Neuronal stem cell (in vitro differentiated cells): ENCODE results near the gene SYCE3.
A peak's percentile ranks its signal among the peaks of the same experiment; 100 is the strongest.

Source experiments
- DNase-seq: peaks from one replicate; pipeline ENCODE4 v3.0.0-alpha.2; 2013; ENCODE audit warnings: low spot score
- H2AFZ ChIP-seq: one replicate; pipeline ENCODE4 v1.6.1; 2013; ENCODE audit warnings: mild to moderate bottlenecking, low read length, inconsistent platforms
- H2AK5ac ChIP-seq: 2 replicates; pipeline ENCODE4 v1.6.1; 2013; ENCODE audit warnings: low read depth, mild to moderate bottlenecking, inconsistent platforms, low read length, moderate library complexity, mixed read lengths
- H2BK120ac ChIP-seq: 2 replicates; pipeline ENCODE4 v1.6.1; 2013; ENCODE audit warnings: low read depth, mild to moderate bottlenecking, inconsistent platforms, low read length, moderate library complexity, mixed read lengths
- H2BK12ac ChIP-seq: one replicate; pipeline ENCODE4 v1.6.1; 2013; ENCODE audit warnings: low read length, inconsistent platforms
- H2BK15ac ChIP-seq: 2 replicates; pipeline ENCODE4 v1.6.1; 2013; ENCODE audit warnings: mild to moderate bottlenecking, low read length, inconsistent platforms, mixed read lengths
- H2BK5ac ChIP-seq: one replicate; pipeline ENCODE4 v1.6.1; 2013; ENCODE audit warnings: inconsistent platforms, mild to moderate bottlenecking, low read length, moderate library complexity
- H3K14ac ChIP-seq: one replicate; pipeline ENCODE4 v1.6.1; 2013; ENCODE audit warnings: low read length, inconsistent platforms
- H3K18ac ChIP-seq: 2 replicates; pipeline ENCODE4 v1.6.1; 2013; ENCODE audit warnings: low read length, inconsistent platforms
- H3K23ac ChIP-seq: 2 replicates; pipeline ENCODE4 v1.6.1; 2013; ENCODE audit warnings: low read depth, mild to moderate bottlenecking, mixed read lengths, low read length, inconsistent platforms; ENCODE audit not compliant: poor library complexity
- H3K27ac ChIP-seq: replicated peaks from 3 replicates; pipeline ENCODE4 v1.5.1; 2013; ENCODE audit warnings: low read length, inconsistent platforms
- H3K27me3 ChIP-seq, 3 experiments: 2 replicates each; pipeline ENCODE4 v1.6.1; 2013; ENCODE audit warnings: low read length in 3 of 3, mild to moderate bottlenecking in 2 of 3, inconsistent platforms in 1 of 3, low read depth in 1 of 3, mixed read lengths in 1 of 3, moderate library complexity in 1 of 3; ENCODE audit not compliant: control insufficient read depth in 3 of 3, insufficient read depth in 3 of 3
- H3K36me3 ChIP-seq, 2 donors: replicated peaks in 1 of 2; 2 replicates each; pipeline ENCODE4 v1.6.1; 2013; ENCODE audit warnings: low read length in 2 of 2; ENCODE audit not compliant: control insufficient read depth in 2 of 2, insufficient read depth in 2 of 2
- H3K4ac ChIP-seq: 2 replicates; pipeline ENCODE4 v1.6.1; 2013; ENCODE audit warnings: inconsistent platforms, mild to moderate bottlenecking, low read length, moderate library complexity
- H3K4me1 ChIP-seq, 2 donors: 1 replicate in 1 of 2; 2 replicates in 1 of 2; pipeline ENCODE4 v1.6.1; 2013; ENCODE audit warnings: low read length in 2 of 2, low read depth in 1 of 2; ENCODE audit not compliant: control insufficient read depth in 2 of 2, insufficient read depth in 1 of 2
- H3K4me2 ChIP-seq: one replicate; pipeline ENCODE4 v1.6.1; 2013; ENCODE audit warnings: mild to moderate bottlenecking, low read length, inconsistent platforms; ENCODE audit not compliant: insufficient read depth, poor library complexity, severe bottlenecking
- H3K4me3 ChIP-seq, 2 donors: 2 replicates each; pipeline ENCODE4 v1.5.1; 2013; ENCODE audit warnings: low read length in 2 of 2, mild to moderate bottlenecking in 2 of 2, inconsistent platforms in 1 of 2, moderate library complexity in 1 of 2
- H3K79me1 ChIP-seq: one replicate; pipeline ENCODE4 v1.6.1; 2013; ENCODE audit warnings: low read depth, mild to moderate bottlenecking, inconsistent platforms, low read length, moderate library complexity
- H3K9ac ChIP-seq: one replicate; pipeline ENCODE4 v1.6.1; 2013; ENCODE audit warnings: mild to moderate bottlenecking, low read depth, low read length, inconsistent platforms; ENCODE audit not compliant: poor library complexity
- H3K9me3 ChIP-seq, 2 donors: replicated peaks in 1 of 2; 2 replicates each; pipeline versions ENCODE3 to v1.6.1; 2013; ENCODE audit warnings: low read length in 2 of 2, mild to moderate bottlenecking in 2 of 2, inconsistent platforms in 1 of 2, low read depth in 1 of 2, mixed read lengths in 1 of 2, moderate library complexity in 1 of 2; ENCODE audit not compliant: control insufficient read depth in 2 of 2, insufficient read depth in 1 of 2
- H4K8ac ChIP-seq: one replicate; pipeline ENCODE4 v1.6.1; 2013; ENCODE audit warnings: low read depth, mild to moderate bottlenecking, inconsistent platforms, low read length, moderate library complexity
- H4K91ac ChIP-seq: one replicate; pipeline ENCODE4 v1.6.1; 2013; ENCODE audit warnings: low read length, low read depth, mild to moderate bottlenecking, inconsistent platforms; ENCODE audit not compliant: poor library complexity
- WGBS, 2 donors: extraction: QIAGEN DNeasy Blood & Tissue Kit; methylation state at CpG; one replicate each; pipeline ENCODE4 v1.1.7; 2013; ENCODE audit warnings: missing lambda C conversion rate in 2 of 2, mixed read lengths in 1 of 2; ENCODE audit not compliant: insufficient read length in 2 of 2, insufficient replicate concordance in 1 of 2; ENCODE audit errors: extremely low coverage in 2 of 2; 5-methylcytosine and 5-hydroxymethylcytosine counted together

Gene SYCE3

DNA sequence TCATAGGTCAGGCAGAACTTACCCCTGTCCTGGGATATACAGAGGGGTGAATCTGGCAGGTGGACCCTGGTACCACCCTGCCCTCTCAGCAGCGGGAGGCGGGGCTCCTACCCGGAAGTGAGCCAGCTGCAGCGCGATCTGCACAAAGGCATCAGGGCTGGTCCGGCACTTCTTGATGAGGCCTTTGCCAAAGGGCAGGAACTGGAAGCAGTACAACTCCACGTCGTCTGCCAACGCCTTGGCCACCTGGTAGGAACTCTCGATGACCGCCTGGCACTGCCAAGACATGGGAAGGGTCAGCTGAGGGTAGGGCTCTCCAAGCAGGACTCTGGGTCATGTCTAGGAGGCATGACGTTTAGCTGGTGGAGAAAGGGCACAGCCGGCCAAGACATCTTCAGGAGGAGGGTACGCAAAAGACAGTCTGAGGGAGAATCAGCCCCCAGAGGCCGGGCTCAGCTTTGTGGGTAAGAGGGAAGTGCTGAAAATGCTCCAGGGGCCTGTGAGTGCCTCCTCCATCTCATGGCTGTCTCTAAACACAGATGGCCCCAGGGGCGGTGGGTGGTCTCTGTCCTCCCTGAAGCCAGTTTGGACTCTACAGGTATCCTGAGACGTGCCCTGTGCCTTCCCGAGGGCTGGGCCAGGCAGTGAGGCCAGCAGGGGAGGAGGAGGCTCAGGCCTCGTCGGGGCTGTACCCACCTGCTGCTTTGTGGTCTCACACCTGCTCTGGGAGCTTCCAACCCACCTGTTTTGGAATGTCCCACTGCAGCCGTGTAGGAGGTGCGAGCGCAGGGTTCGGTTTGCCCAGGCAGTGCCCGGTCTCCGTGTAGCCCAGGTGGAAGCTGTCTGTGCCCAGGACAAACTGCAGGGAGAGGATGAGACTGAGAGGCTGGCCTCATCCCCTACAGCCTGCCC lies 8.8 kb upstream of the SYCE3 start:
- Histone ChIP-seq H2AK5ac (no peak overlapping the region), H2BK15ac (no peak overlapping the region), H3K27me3 (no peaks in the 10 kb centered on the region), H3K4me1 (no peaks in the 10 kb centered on the region), H2AFZ (no peak overlapping the region), H3K36me3 (peaks cover 63 to 72% of the 10 kb centered on the region in 2 donors), H3K18ac (no peak overlapping the region), H3K4ac (no peak overlapping the region), H2BK120ac (no peak overlapping the region), H2BK12ac (no peak overlapping the region), H3K9ac (no peak overlapping the region), H3K27ac (no peak overlapping the region), H3K23ac (peak overlapping the region; percentile 40), H3K14ac (no peak overlapping the region), H3K4me2 (no peak overlapping the region), H3K4me3 (no peak overlapping the region), H4K8ac (no peak overlapping the region), H2BK5ac (no peak overlapping the region), H4K91ac (no peak overlapping the region), H3K79me1 (peaks cover 4% of the 10 kb centered on the region), H3K9me3 (no peaks in the 10 kb centered on the region)
- WGBS, 2 donors: no CpG with 5 or more reads among the region's 26 CpGs
- no peak for DNase-seq

DNA sequence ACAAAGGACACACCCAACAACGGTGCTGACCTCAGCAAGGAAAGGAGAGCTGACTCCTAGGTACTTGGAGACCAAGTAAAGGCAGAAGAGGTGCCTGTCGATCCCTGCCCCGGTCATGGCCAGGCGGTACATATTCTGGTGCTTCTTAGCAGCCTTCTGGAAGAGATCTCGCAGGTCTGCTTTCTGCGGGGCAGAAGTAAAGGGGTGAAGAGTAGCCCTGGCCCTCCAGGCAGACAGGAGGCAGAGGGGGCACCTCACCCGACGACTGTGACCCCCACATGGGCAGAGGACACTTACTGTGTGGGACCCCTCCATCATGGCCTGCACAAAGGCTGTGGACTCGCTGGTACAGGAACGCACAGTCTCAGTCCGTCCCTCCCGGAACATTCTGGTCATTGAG lies 8.1 kb upstream of the SYCE3 start:
- Histone ChIP-seq H3K27me3 (no peaks in the 10 kb centered on the region), H2BK5ac (no peak overlapping the region), H3K4ac (no peak overlapping the region), H4K8ac (no peak overlapping the region), H2AK5ac (no peak overlapping the region), H3K9me3 (no peaks in the 10 kb centered on the region), H4K91ac (no peak overlapping the region), H2BK120ac (no peak overlapping the region), H3K9ac (no peak overlapping the region), H3K4me2 (no peak overlapping the region), H3K27ac (no peak overlapping the region), H2AFZ (no peak overlapping the region), H3K4me3 (no peak overlapping the region), H3K23ac (no peak overlapping the region), H3K79me1 (peaks cover 1% of the 10 kb centered on the region), H3K36me3 (peaks cover 56 to 72% of the 10 kb centered on the region in 2 donors), H2BK15ac (no peak overlapping the region), H3K18ac (no peak overlapping the region), H2BK12ac (no peak overlapping the region), H3K14ac (no peak overlapping the region), H3K4me1 (no peaks in the 10 kb centered on the region)
- no peak for DNase-seq
- WGBS, 2 donors: no CpG with 5 or more reads among the region's 12 CpGs

DNA sequence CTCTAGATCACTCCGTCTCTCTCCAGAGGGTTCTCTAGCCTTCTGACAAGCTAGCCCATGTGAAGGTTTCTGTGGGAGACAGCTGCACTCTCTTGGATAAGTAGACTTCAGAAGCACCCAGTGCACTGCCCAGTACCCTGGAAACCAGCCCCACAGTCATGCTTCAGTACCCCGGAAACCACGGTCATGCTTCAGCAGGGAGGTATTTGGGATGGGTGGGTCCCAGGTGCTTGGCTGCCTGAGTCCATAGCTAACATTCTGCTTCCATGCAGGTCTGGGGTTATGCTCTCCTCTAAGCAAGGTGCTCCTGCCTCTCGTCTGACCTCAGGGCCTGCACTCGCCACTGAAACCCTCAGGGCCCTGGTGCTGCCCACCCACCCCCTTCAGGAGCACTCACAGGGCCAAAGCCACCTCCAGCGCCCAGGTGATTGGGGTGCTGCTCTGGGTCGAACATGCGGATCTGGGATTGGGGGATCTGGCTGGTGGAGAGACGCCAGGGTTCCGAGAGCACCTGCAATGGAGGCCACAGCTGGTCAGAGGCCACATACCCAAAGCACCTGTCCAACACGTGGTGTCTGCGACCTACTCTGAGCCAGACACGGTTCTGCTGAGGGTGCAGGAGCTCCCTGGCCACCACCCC lies 7.3 kb upstream of the SYCE3 start:
- Histone ChIP-seq H4K8ac (no peak overlapping the region), H2AK5ac (no peak overlapping the region), H3K36me3 (peaks cover 54 to 72% of the 10 kb centered on the region in 2 donors), H2BK120ac (no peak overlapping the region), H3K27me3 (no peaks in the 10 kb centered on the region), H2BK5ac (no peak overlapping the region), H3K9ac (peak overlapping the region; percentile 9), H3K4ac (no peak overlapping the region), H3K9me3 (no peaks in the 10 kb centered on the region), H3K14ac (no peak overlapping the region), H3K4me2 (no peak overlapping the region), H2BK12ac (no peak overlapping the region), H3K79me1 (peaks cover 1% of the 10 kb centered on the region), H4K91ac (no peak overlapping the region), H3K4me3 (no peak overlapping the region), H3K23ac (no peak overlapping the region), H3K18ac (no peak overlapping the region), H3K27ac (no peak overlapping the region), H2BK15ac (no peak overlapping the region), H3K4me1 (no peaks in the 10 kb centered on the region), H2AFZ (no peak overlapping the region)
- no peak for DNase-seq
- no CpG with 5 or more reads among the region's 13 CpGs for WGBS, 2 donors

DNA sequence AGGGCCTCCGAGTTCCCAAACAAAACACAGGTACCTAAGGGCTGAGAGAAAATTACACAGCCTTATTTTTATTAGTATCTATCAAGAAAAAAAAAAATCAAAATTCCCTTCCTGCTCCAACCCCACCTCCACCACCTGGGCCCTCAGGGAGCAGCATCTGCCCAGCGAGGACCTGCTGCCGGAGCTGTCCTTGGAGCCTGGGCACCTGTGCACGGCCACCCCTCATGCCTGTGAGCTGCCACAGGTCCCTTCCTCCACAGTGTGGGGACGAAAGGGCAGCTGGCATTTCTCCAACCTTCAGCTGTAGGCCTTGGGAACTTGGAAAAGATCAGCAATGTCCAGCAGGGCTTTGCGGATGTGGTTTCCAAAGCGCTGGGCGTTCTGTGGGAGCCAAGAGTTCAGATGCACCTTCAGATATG lies 6.3 kb upstream of the SYCE3 start:
- H3K18ac ChIP-seq: no peak overlapping the region
- no peak overlapping the region for H3K27ac ChIP-seq
- H3K9ac ChIP-seq: no peak overlapping the region
- H3K4me3 ChIP-seq: no peak overlapping the region
- peak overlapping the region; percentile 82 for H4K8ac ChIP-seq
- no peak overlapping the region for H4K91ac ChIP-seq
- no peak overlapping the region for H2BK5ac ChIP-seq
- H3K27me3 ChIP-seq: peaks cover 0 to 4% (median 0%) of the 10 kb centered on the region in 3 experiments
- H3K36me3 ChIP-seq: peaks cover 49 to 65% of the 10 kb centered on the region in 2 donors
- H2BK15ac ChIP-seq: no peak overlapping the region
- no peak overlapping the region for H2BK120ac ChIP-seq
- H3K23ac ChIP-seq: no peak overlapping the region
- no peaks in the 10 kb centered on the region for H3K4me1 ChIP-seq
- no peak overlapping the region for H3K4ac ChIP-seq
- no CpG with 5 or more reads among the region's 8 CpGs for WGBS, 2 donors
- no peaks in the 10 kb centered on the region for H3K9me3 ChIP-seq
- H3K79me1 ChIP-seq: peaks cover under 1% of the 10 kb centered on the region
- H2BK12ac ChIP-seq: no peak overlapping the region
- H3K14ac ChIP-seq: peak overlapping the region; percentile 56
- DNase-seq: no peak
- H3K4me2 ChIP-seq: no peak overlapping the region
- no peak overlapping the region for H2AK5ac ChIP-seq
- H2AFZ ChIP-seq: no peak overlapping the region
